A549 (cell line): ENCODE data around the gene KRT81. TPM values are rescaled to one million over a fixed set of nuclear protein-coding genes. Genes with fewer than 3 reads are reported as not detected.

Experiments
- ATAC-seq, 2 experiments: fragments of 200-7000 bp in 1 of 2; fragments of >200 bp in 1 of 2; cut with Nextera tagmentation in 1 of 2; cut with Tn5 transposase in 1 of 2; 3 replicates each; pipeline versions ENCODE4 v1.8.0 to v1.9.1; 2018 to 2020; ENCODE audit warnings: mild to moderate bottlenecking in 1 of 2, moderate library complexity in 1 of 2
- CTCF ChIA-PET: fragments of 300-600 bp; sonication (Branson Sonifier 250); formaldehyde crosslinking; extraction: SDS; loops from one replicate; lab custom pipeline; 2021; ENCODE audit warnings: antibody characterized with exemption, inconsistent platforms; lab: Yijun Ruan, JAX
- POLR2A ChIA-PET: fragments of 350-600 bp; formaldehyde crosslinking; extraction: SDS; loops from one replicate; lab custom pipeline; 2021; ENCODE audit warnings: antibody characterized with exemption, inconsistent platforms; lab: Yijun Ruan, JAX
- DNase-seq, 2 experiments: peaks; one replicate each; pipeline versions ENCODE4 v3.0.0 to v3.0.0-alpha.2; 2011 to 2016; ENCODE audit warnings: low read depth in 1 of 2, low spot score in 1 of 2
- FAIRE-seq: peaks from 2 replicates; lab custom pipeline; 2011; peaks lifted over from hg19 to GRCh38; lab: Jason Lieb, UNC
- H3K27ac ChIP-seq, 2 experiments: fragments of >200 bp; sonication (Bioruptor Twin); formaldehyde crosslinking; 3 replicates each; pipeline ENCODE4 v1.5.1; 2016 to 2017
- H3K4me1 ChIP-seq: fragments of >200 bp; sonication (Bioruptor Twin); formaldehyde crosslinking; 3 replicates; pipeline ENCODE4 v1.6.1; 2016
- H3K4me2 ChIP-seq: fragments of >200 bp; sonication (Bioruptor Twin); formaldehyde crosslinking; 3 replicates; pipeline ENCODE4 v1.6.1; 2016
- H3K4me3 ChIP-seq: fragments of >200 bp; sonication (Bioruptor Twin); formaldehyde crosslinking; 3 replicates; pipeline ENCODE4 v1.5.1; 2016
- H3K9me3 ChIP-seq: fragments of >200 bp; sonication (Bioruptor Twin); formaldehyde crosslinking; 3 replicates; pipeline ENCODE4 v1.6.1; 2016
- ATOH8 ChIP-seq: fragments of 250-450 bp; sonication (Bioruptor Pico); IDR thresholded peaks from 2 replicates; pipeline ENCODE4 v1.5.0; 2020; ENCODE audit warnings: low read depth, mild to moderate bottlenecking, moderate library complexity
- CBX8 ChIP-seq: fragments of 200-600 bp; sonication (generic); IDR thresholded peaks from 2 replicates; pipeline ENCODE4 v1.6.1; 2016
- CHD2 ChIP-seq: fragments of 150-350 bp; IDR thresholded peaks from 2 replicates; pipeline ENCODE4 v1.6.1; 2014; ENCODE audit warnings: low read length; ENCODE audit not compliant: partially characterized antibody
- CHD4 ChIP-seq: fragments of 200-600 bp; sonication (generic); IDR thresholded peaks from 2 replicates; pipeline ENCODE4 v1.6.1; 2016; ENCODE audit warnings: antibody characterized with exemption, mild to moderate bottlenecking, borderline replicate concordance
- E2F6 ChIP-seq: IDR thresholded peaks from 2 replicates; pipeline ENCODE4 v1.6.1; 2012; ENCODE audit warnings: low read depth, borderline replicate concordance
- EHF ChIP-seq: fragments of 250-450 bp; sonication (Bioruptor Pico); IDR thresholded peaks from 2 replicates; pipeline ENCODE4 v1.5.0; 2020; ENCODE audit warnings: mild to moderate bottlenecking
- ELK1 ChIP-seq: fragments of 150-350 bp; IDR thresholded peaks from 2 replicates; pipeline ENCODE4 v1.6.1; 2014; ENCODE audit warnings: low read depth, mild to moderate bottlenecking, low read length
- EP300 ChIP-seq, 2 experiments: fragments of >200 bp; sonication (Bioruptor Twin); formaldehyde crosslinking; IDR thresholded peaks; 2 replicates in 1 of 2; 3 replicates in 1 of 2; pipeline ENCODE4 v1.6.1; 2016 to 2017
- FOSB ChIP-seq: fragments of 250-450 bp; sonication (Bioruptor Pico); IDR thresholded peaks from 2 replicates; pipeline ENCODE4 v1.5.0; 2020; ENCODE audit warnings: mild to moderate bottlenecking, moderate library complexity
- FOSL2 ChIP-seq, 2 experiments: fragments of 450-650 bp in 1 of 2; fragments of >200 bp in 1 of 2; sonication (Bioruptor Twin) in 1 of 2; formaldehyde crosslinking; IDR thresholded peaks; 2 replicates each; pipeline versions ENCODE4 v1.5.0 to v1.6.1; 2016 to 2020; ENCODE audit warnings: mild to moderate bottlenecking in 1 of 2, moderate library complexity in 1 of 2
- GATA3 ChIP-seq: IDR thresholded peaks from 2 replicates; pipeline ENCODE4 v1.6.1; 2012; ENCODE audit warnings: borderline replicate concordance
- HES2 ChIP-seq: fragments of >200 bp; sonication (Bioruptor Twin); formaldehyde crosslinking; IDR thresholded peaks from 2 replicates; pipeline ENCODE4 v1.6.1; 2016
- HEYL ChIP-seq: fragments of 250-450 bp; sonication (Bioruptor Pico); IDR thresholded peaks from 2 replicates; pipeline ENCODE4 v1.8.0; 2021; ENCODE audit warnings: mild to moderate bottlenecking, moderate library complexity
- HMGXB4 ChIP-seq: fragments of 250-450 bp; sonication (Bioruptor Pico); IDR thresholded peaks from 2 replicates; pipeline ENCODE4 v1.5.0; 2021; ENCODE audit warnings: mild to moderate bottlenecking, moderate library complexity, borderline replicate concordance
- HOXA7 ChIP-seq: fragments of 250-450 bp; sonication (Bioruptor Pico); IDR thresholded peaks from 2 replicates; pipeline ENCODE4 v1.5.0; 2020; ENCODE audit warnings: mild to moderate bottlenecking, moderate library complexity
- HOXB13 ChIP-seq: fragments of 250-450 bp; sonication (Bioruptor Pico); IDR thresholded peaks from 2 replicates; pipeline ENCODE4 v1.5.0; 2020; ENCODE audit warnings: low read depth, mild to moderate bottlenecking, moderate library complexity
- JUN ChIP-seq, 2 experiments: fragments of >200 bp; sonication (Bioruptor Twin); formaldehyde crosslinking; IDR thresholded peaks; 2 replicates in 1 of 2; 3 replicates in 1 of 2; pipeline ENCODE4 v1.6.1; 2016 to 2017
- JUNB ChIP-seq: fragments of >200 bp; sonication (Bioruptor Twin); formaldehyde crosslinking; IDR thresholded peaks from 2 replicates; pipeline ENCODE4 v1.6.1; 2016
- MAX ChIP-seq: IDR thresholded peaks from 2 replicates; pipeline ENCODE4 v1.6.1; 2012
- MAZ ChIP-seq: fragments of 150-350 bp; IDR thresholded peaks from 2 replicates; pipeline ENCODE4 v1.6.1; 2014; ENCODE audit warnings: antibody characterized with exemption, low read depth, low read length, borderline replicate concordance
- MYC ChIP-seq: IDR thresholded peaks from 2 replicates; pipeline ENCODE4 v1.6.1; 2012; ENCODE audit warnings: mild to moderate bottlenecking, inconsistent platforms, low read length, improper control_type of control experiment, borderline replicate concordance
- PHF8 ChIP-seq: fragments of 200-600 bp; sonication (generic); IDR thresholded peaks from 2 replicates; pipeline ENCODE4 v1.6.1; 2016; ENCODE audit warnings: low read depth, mild to moderate bottlenecking, antibody characterized with exemption, moderate library complexity, borderline replicate concordance
- POLR2A ChIP-seq: IDR thresholded peaks from 2 replicates; pipeline ENCODE4 v1.6.1; 2012; ENCODE audit warnings: mild to moderate bottlenecking, low read length
- POLR2AphosphoS2 ChIP-seq: conservative IDR thresholded peaks from 2 replicates; pipeline ENCODE4 v1.6.1; 2012; ENCODE audit warnings: low read length, improper control_type of control experiment, inconsistent platforms
- SREBF2 ChIP-seq: fragments of 450-650 bp; IDR thresholded peaks from 2 replicates; pipeline ENCODE4 v1.6.1; 2014; ENCODE audit warnings: mild to moderate bottlenecking, moderate library complexity
- TFCP2L1 ChIP-seq: fragments of 250-450 bp; sonication (Bioruptor Pico); IDR thresholded peaks from 2 replicates; pipeline ENCODE4 v1.5.0; 2021; ENCODE audit warnings: mild to moderate bottlenecking
- TP53 ChIP-seq: fragments of 250-450 bp; sonication (Bioruptor Pico); IDR thresholded peaks from 2 replicates; pipeline ENCODE4 v1.5.0; 2021; ENCODE audit warnings: mild to moderate bottlenecking, moderate library complexity
- ZNF302 ChIP-seq: fragments of 250-450 bp; sonication (Bioruptor Pico); IDR thresholded peaks from 2 replicates; pipeline ENCODE4 v1.9.0; 2021; ENCODE audit warnings: inconsistent platforms, mild to moderate bottlenecking, moderate library complexity
- ZSCAN20 ChIP-seq: fragments of 250-450 bp; sonication (Bioruptor Pico); IDR thresholded peaks from 2 replicates; pipeline ENCODE4 v1.8.0; 2022; ENCODE audit warnings: mild to moderate bottlenecking, moderate library complexity
- WGBS: methylation state at CpG from one replicate; pipeline ENCODE4 v1.1.6; 2017; ENCODE audit errors: missing lambda C conversion rate; 5-methylcytosine and 5-hydroxymethylcytosine counted together
- polyA plus RNA-seq, 4 experiments: library from polyadenylated mRNA; depleted of rRNA in 3 of 4; stranded (reverse); fragments of >200 nt; fragmentation: RNase III in 1 of 4; extraction: RNeasy Plus Mini Kit Qiagen cat#74134 plus additional on column Dnase treatment in 1 of 4; gene quantifications; 2 replicates in 3 of 4; 3 replicates in 1 of 4; pipeline ENCODE4 v1.2.3, GENCODE V29; 2011 to 2017

The KRT81 gene
- polyA plus RNA-seq, 2 of the 4 experiments (the other 2 are of a cell fraction), result 1,799 to 3,643 TPM

- no peak for TF ChIP-seq HEYL (CRISPR knock-in tag)
- TF ChIP-seq FOSL2 (IDR thresholded peaks at IDR 0.05), result no peak
- peak; percentile 44; the same call in 1 of the 2 replicates for TF ChIP-seq FOSL2 (CRISPR knock-in tag; IDR thresholded peaks at IDR 0.05)
- peak; percentile 98 for TF ChIP-seq FOSB (CRISPR knock-in tag)
- no peak for TF ChIP-seq SREBF2
- no peak for TF ChIP-seq CBX8
- TF ChIP-seq HMGXB4, result no peak
- TF ChIP-seq HOXA7, result peak; percentile 98
- TF ChIP-seq MAZ, result no peak
- TF ChIP-seq GATA3, result no peak
- peak; percentile 89; the same call in 1 of the 2 replicates for TF ChIP-seq TP53 (CRISPR knock-in tag)
- TF ChIP-seq MYC, result no peak
- 0 out of 2 replicates have a peak, but pooled peaks have one; percentile 9 for TF ChIP-seq ZSCAN20
- TF ChIP-seq ATOH8, result no peak; the same call in 1 of the 2 replicates
Measured at GRCh38 chr12:52256584-52256935, 34.8 kb downstream of the KRT81 start (continued).

- DNase-seq (peak; percentile 38 to 68), FAIRE-seq (no peak), ATAC-seq (peak; percentile 1 to 3)
- WGBS, result 92% methylated on average over 8 of the region's 9 CpGs
- H3K4me1 ChIP-seq, result peaks cover 71% of the 10 kb centered on the region
- ChIA-PET POLR2A (interaction anchor here (0.6 to 18.5 kb wide), 9 partner anchors 10 to 614 kb away, joined by 3 to 383 read pairs (median 4); partner anchors contain the start of gene KRT86), CTCF (interaction anchor here (1.0 to 14.8 kb wide), 12 partner anchors 11 to 618 kb away, joined by 3 to 321 read pairs (median 5); partner anchors contain the start of gene KRT86)
- peak overlapping the region; percentile 69 to 97 for H3K27ac ChIP-seq
- H3K9me3 ChIP-seq, result no peaks in the 10 kb centered on the region
- no peak overlapping the region for H3K4me3 ChIP-seq
- no peak overlapping the region for H3K4me2 ChIP-seq
- no peak for TF ChIP-seq HOXB13 (CRISPR knock-in tag)
- TF ChIP-seq EP300 (IDR thresholded peaks at IDR 0.05), result no peak
- no peak for TF ChIP-seq POLR2A
- no peak for TF ChIP-seq GATA3
- TF ChIP-seq TP53 (CRISPR knock-in tag), result peak; percentile 17; the same call in 1 of the 2 replicates
- peak; percentile 29; the same call in 1 of the 2 replicates for TF ChIP-seq E2F6
- no peak for TF ChIP-seq JUNB
- peak; percentile 57 for TF ChIP-seq MAX
- TF ChIP-seq PHF8, result no peak
- no peak for TF ChIP-seq ELK1
- TF ChIP-seq ZNF302 (CRISPR knock-in tag), result no peak
- TF ChIP-seq CHD4, result no peak
- no peak for TF ChIP-seq TFCP2L1
- no peak; a peak in 1 of 5 replicates for TF ChIP-seq JUN (IDR thresholded peaks at IDR 0.05)
- no peak for TF ChIP-seq HES2
- no peak for TF ChIP-seq CBX8
- TF ChIP-seq ATOH8, result peak; percentile 87
- TF ChIP-seq POLR2AphosphoS2, result peak; percentile 17
- TF ChIP-seq MAZ, result no peak
- peak; percentile 32 for TF ChIP-seq CHD2
- TF ChIP-seq EHF (CRISPR knock-in tag), result peak; percentile 86; the same call in 1 of the 2 replicates
Measured at GRCh38 chr12:52255926-52256583, 35.3 kb downstream of the KRT81 start.
